H9 (cell line): Measurements from ENCODE around the gene CTXND2. TPM values are rescaled to one million over a fixed set of nuclear protein-coding genes. Genes with fewer than 3 reads are reported as not detected.

Experiments used
- DNase-seq: peaks from one replicate; pipeline ENCODE4 v3.0.0-alpha.2; 2017
- H2AFZ ChIP-seq: one replicate; pipeline ENCODE4 v1.6.1; 2013; ENCODE audit warnings: mild to moderate bottlenecking, low read length, control low read depth, moderate library complexity
- H2AK5ac ChIP-seq: 2 replicates; pipeline ENCODE4 v1.6.1; 2013; ENCODE audit warnings: low read length, control low read depth, mixed read lengths; ENCODE audit not compliant: insufficient read length
- H2BK120ac ChIP-seq: one replicate; pipeline ENCODE4 v1.6.1; 2013; ENCODE audit warnings: low read depth, mild to moderate bottlenecking, low read length, control low read depth, inconsistent platforms; ENCODE audit not compliant: poor library complexity, severe bottlenecking
- H2BK12ac ChIP-seq: 2 replicates; pipeline ENCODE4 v1.6.1; 2013; ENCODE audit warnings: low read length, control low read depth, mixed read lengths, low read depth; ENCODE audit not compliant: insufficient read length
- H2BK15ac ChIP-seq: 2 replicates; pipeline ENCODE4 v1.6.1; 2013; ENCODE audit warnings: low read depth, low read length, control low read depth
- H2BK20ac ChIP-seq: one replicate; pipeline ENCODE4 v1.6.1; 2013; ENCODE audit warnings: low read depth, mild to moderate bottlenecking, low read length, control low read depth, inconsistent platforms; ENCODE audit not compliant: poor library complexity, severe bottlenecking
- H2BK5ac ChIP-seq: 2 replicates; pipeline ENCODE4 v1.6.1; 2013; ENCODE audit warnings: low read length, control low read depth, mixed read lengths; ENCODE audit not compliant: insufficient read length
- H3K14ac ChIP-seq: 2 replicates; pipeline ENCODE4 v1.6.1; 2013; ENCODE audit warnings: low read length, control low read depth; ENCODE audit not compliant: insufficient read depth
- H3K18ac ChIP-seq: 2 replicates; pipeline ENCODE4 v1.6.1; 2013; ENCODE audit warnings: low read depth, mild to moderate bottlenecking, mixed read lengths, low read length, control low read depth; ENCODE audit not compliant: insufficient read length
- H3K23ac ChIP-seq: 2 replicates; pipeline ENCODE4 v1.6.1; 2013; ENCODE audit warnings: low read length, control low read depth, mixed read lengths, low read depth; ENCODE audit not compliant: insufficient read length
- H3K23me2 ChIP-seq: 2 replicates; pipeline ENCODE4 v1.6.1; 2013; ENCODE audit warnings: low read depth, mild to moderate bottlenecking, mixed read lengths, low read length, control low read depth; ENCODE audit not compliant: insufficient read length, poor library complexity, severe bottlenecking
- H3K27ac ChIP-seq: 2 replicates; pipeline ENCODE4 v1.5.1; 2013; ENCODE audit warnings: low read length, control low read depth, mixed read lengths, low read depth; ENCODE audit not compliant: insufficient read length
- H3K27me3 ChIP-seq: 2 replicates; pipeline ENCODE4 v1.6.1; 2013; ENCODE audit warnings: low read length, control low read depth, inconsistent platforms; ENCODE audit not compliant: insufficient read depth
- H3K4ac ChIP-seq: 2 replicates; pipeline ENCODE4 v1.6.1; 2013; ENCODE audit warnings: low read depth, mild to moderate bottlenecking, control low read depth, inconsistent platforms, low read length, moderate library complexity
- H3K4me1 ChIP-seq: 2 replicates; pipeline ENCODE4 v1.6.1; 2013; ENCODE audit warnings: low read length, control low read depth, inconsistent platforms; ENCODE audit not compliant: insufficient read depth
- H3K4me2 ChIP-seq: 2 replicates; pipeline ENCODE4 v1.6.1; 2013; ENCODE audit warnings: low read length, control low read depth, mixed read lengths; ENCODE audit not compliant: insufficient read length, insufficient read depth
- H3K56ac ChIP-seq: 2 replicates; pipeline ENCODE4 v1.6.1; 2013; ENCODE audit warnings: low read depth, mild to moderate bottlenecking, mixed read lengths, low read length, control low read depth; ENCODE audit not compliant: insufficient read length
- H3K79me1 ChIP-seq: 2 replicates; pipeline ENCODE4 v1.6.1; 2013; ENCODE audit warnings: low read depth, mild to moderate bottlenecking, moderate library complexity, low read length, control low read depth, inconsistent platforms; ENCODE audit not compliant: insufficient read depth, poor library complexity, severe bottlenecking
- H3K79me2 ChIP-seq: 2 replicates; pipeline ENCODE4 v1.6.1; 2013; ENCODE audit warnings: low read length, control low read depth, inconsistent platforms; ENCODE audit not compliant: insufficient read depth
- H3K9ac ChIP-seq: 2 replicates; pipeline ENCODE4 v1.6.1; 2013; ENCODE audit warnings: low read length, control low read depth, mixed read lengths; ENCODE audit not compliant: insufficient read length; ENCODE audit errors: extremely low read depth
- H3K9me3 ChIP-seq: one replicate; pipeline ENCODE4 v1.6.1; 2013; ENCODE audit warnings: low read depth, low read length, inconsistent platforms; ENCODE audit not compliant: control insufficient read depth
- H3T11ph ChIP-seq: one replicate; pipeline ENCODE4 v1.6.1; 2013; ENCODE audit warnings: mild to moderate bottlenecking, low read length, control low read depth, inconsistent platforms
- H4K20me1 ChIP-seq: one replicate; pipeline ENCODE4 v1.6.1; 2013; ENCODE audit not compliant: control insufficient read depth, insufficient read length, insufficient read depth
- H4K5ac ChIP-seq: 2 replicates; pipeline ENCODE4 v1.6.1; 2013; ENCODE audit warnings: low read depth, mild to moderate bottlenecking, mixed read lengths, low read length, control low read depth; ENCODE audit not compliant: insufficient read length
- H4K8ac ChIP-seq: replicated peaks from 2 replicates; pipeline ENCODE4 v1.6.1; 2013; ENCODE audit warnings: low read length, control low read depth, mixed read lengths, low read depth; ENCODE audit not compliant: insufficient read length
- H4K91ac ChIP-seq: 2 replicates; pipeline ENCODE4 v1.6.1; 2013; ENCODE audit warnings: low read depth, mild to moderate bottlenecking, moderate library complexity, mixed read lengths, low read length, control low read depth; ENCODE audit not compliant: insufficient read length
- H3K27ac Mint-ChIP-seq, 3 experiments: 2 replicates in 2 of 3; 3 replicates in 1 of 3; pipeline ENCODE4 v1.8.0; 2020 to 2021; ENCODE audit warnings: mixed read lengths in 3 of 3, mild to moderate bottlenecking in 1 of 3, moderate library complexity in 1 of 3
- H3K27me3 Mint-ChIP-seq: 2 replicates; pipeline ENCODE4 v1.8.0; 2021; ENCODE audit warnings: low read depth, mild to moderate bottlenecking, moderate library complexity, mixed read lengths
- H3K36me3 Mint-ChIP-seq, 3 experiments: 2 replicates in 2 of 3; 3 replicates in 1 of 3; pipeline ENCODE4 v1.8.0; 2020 to 2021; ENCODE audit warnings: low read depth in 3 of 3, mixed read lengths in 3 of 3; ENCODE audit not compliant: insufficient read depth in 1 of 3
- H3K4me1 Mint-ChIP-seq, 2 experiments: 2 replicates each; pipeline ENCODE4 v1.8.0; 2020; ENCODE audit warnings: mixed read lengths in 2 of 2
- H3K4me3 Mint-ChIP-seq, 2 experiments: 2 replicates in 1 of 2; 3 replicates in 1 of 2; pipeline ENCODE4 v1.8.0; 2020 to 2021; ENCODE audit warnings: mild to moderate bottlenecking in 2 of 2, mixed read lengths in 2 of 2, moderate library complexity in 1 of 2
- H3K9me3 Mint-ChIP-seq, 2 experiments: 2 replicates in 1 of 2; 3 replicates in 1 of 2; pipeline ENCODE4 v1.8.0; 2020; ENCODE audit warnings: mild to moderate bottlenecking in 2 of 2, mixed read lengths in 2 of 2, moderate library complexity in 1 of 2
- CTCF ChIP-seq: fragments of 200-600 bp; sonication (generic); conservative IDR thresholded peaks from 3 replicates; pipeline ENCODE4 v1.8.0; 2021; ENCODE audit warnings: antibody characterized with exemption, mild to moderate bottlenecking
- WGBS: extraction: QIAGEN DNeasy Blood & Tissue Kit; methylation state at CpG from one replicate; pipeline ENCODE4 v1.1.7; 2013; ENCODE audit warnings: missing lambda C conversion rate, low lambda C conversion rate, mixed read lengths; ENCODE audit not compliant: insufficient read length; ENCODE audit errors: extremely low coverage; 5-methylcytosine and 5-hydroxymethylcytosine counted together
- total RNA-seq: library from RNA; stranded (reverse); gene quantifications from 2 replicates; pipeline ENCODE4 v1.2.1, GENCODE V29; 2021

CTXND2 gene
- total RNA-seq, 1 experiment from 2014 or later = not detected

- Histone ChIP-seq H4K20me1 (no peaks in the 10 kb centered on the region), H2AFZ (no peak overlapping the region), H3K79me2 (no peaks in the 10 kb centered on the region), H3K27ac (no peak overlapping the region), H3K18ac (no peak overlapping the region), H2BK5ac (no peak overlapping the region), H4K91ac (no peak overlapping the region), H3K23me2 (no peaks in the 10 kb centered on the region), H2BK20ac (no peak overlapping the region), H3K9ac (no peak overlapping the region), H3K27me3 (no peaks in the 10 kb centered on the region), H3K9me3 (no peaks in the 10 kb centered on the region), H3K14ac (no peak overlapping the region), H4K8ac (no peak overlapping the region), H3K4ac (no peak overlapping the region), H3K23ac (no peak overlapping the region), H3K79me1 (no peaks in the 10 kb centered on the region), H3K4me1 (no peaks in the 10 kb centered on the region), H4K5ac (no peak overlapping the region), H3T11ph (no peak overlapping the region), H3K4me2 (no peak overlapping the region), H2AK5ac (no peak overlapping the region), H2BK120ac (no peak overlapping the region), H2BK12ac (no peak overlapping the region), H2BK15ac (no peak overlapping the region), H3K56ac (no peak overlapping the region)
- Mint-ChIP-seq H3K36me3 (peaks cover 59 to 82% (median 80%) of the 10 kb centered on the region in 3 experiments), H3K4me3 (no peak overlapping the region), H3K27me3 (no peaks in the 10 kb centered on the region), H3K9me3 (peaks cover 0 to 5% of the 10 kb centered on the region in 2 experiments; a peak in 3 of 5 replicates), H3K4me1 (peaks cover 0 to 3% of the 10 kb centered on the region in 2 experiments; a peak in 1 of 4 replicates), H3K27ac (no peak overlapping the region)
- no peak for TF ChIP-seq CTCF
- WGBS = no CpG with 5 or more reads among the region's 1 CpG
- DNase-seq = no peak
Observed at GRCh38 chr1:150931773-150932172, 44.8 kb downstream of the CTXND2 start.
